Peyer's patch (tissue), 4 donors: Measurements from ENCODE around the gene ZBED6. TPM values are rescaled to one million over a fixed set of nuclear protein-coding genes. Genes with fewer than 3 reads are reported as not detected.
A peak's percentile ranks its signal among the peaks of the same experiment; 100 is the strongest.

Source experiments
- DNase-seq, 3 donors: peaks; one replicate each; pipeline ENCODE4 v3.0.0-alpha.2; 2017 to 2019
- H3K27ac ChIP-seq, 4 donors: fragments of 200-600 bp; sonication (generic); one replicate each; pipeline ENCODE4 v1.5.1; 2016 to 2019
- H3K27me3 ChIP-seq, 2 donors: fragments of 200-600 bp; sonication (generic); one replicate each; pipeline ENCODE4 v1.5.1; 2019
- H3K36me3 ChIP-seq, 3 donors: fragments of 200-600 bp; sonication (generic); one replicate each; pipeline ENCODE4 v1.5.1; 2016 to 2019
- H3K4me1 ChIP-seq, 4 donors: fragments of 200-600 bp; sonication (generic); one replicate each; pipeline ENCODE4 v1.5.1; 2016 to 2019
- H3K4me3 ChIP-seq, 4 donors: fragments of 200-600 bp; sonication (generic); 1 replicate in 3 of 4; 2 replicates in 1 of 4; pipeline ENCODE4 v1.5.1; 2016 to 2019; ENCODE audit warnings: mild to moderate bottlenecking in 1 of 4
- H3K9me3 ChIP-seq, 4 donors: fragments of 200-600 bp; sonication (generic); one replicate each; pipeline ENCODE4 v1.5.1; 2016 to 2019; ENCODE audit warnings: mild to moderate bottlenecking in 1 of 4
- CTCF ChIP-seq, 6 experiments: fragments of 450-650 bp in 4 of 6; fragments of 200-600 bp in 2 of 6; sonication (generic) in 1 of 6; IDR thresholded peaks; one replicate each; pipeline ENCODE4 v1.5.1; 2017 to 2019; ENCODE audit warnings: antibody characterized with exemption in 6 of 6, mild to moderate bottlenecking in 3 of 6, moderate library complexity in 1 of 6
- POLR2A ChIP-seq, 2 donors: fragments of 450-650 bp; IDR thresholded peaks; one replicate each; pipeline ENCODE4 v1.5.1; 2017; ENCODE audit warnings: antibody characterized with exemption in 2 of 2, mild to moderate bottlenecking in 2 of 2, moderate library complexity in 2 of 2
- total RNA-seq, 4 donors: library from RNA; depleted of rRNA; stranded (reverse); fragments of >200 nt; gene quantifications; one replicate each; pipeline ENCODE4 v1.1.0, GENCODE V29; 2016

Gene ZBED6
- total RNA-seq, 4 donors from 2014 or later, result 30.1 to 45.2 (median 38.2) TPM

- Histone ChIP-seq H3K27me3 (no peaks in the 10 kb centered on the region), H3K27ac (no peak overlapping the region), H3K9me3 (no peaks in the 10 kb centered on the region), H3K36me3 (peaks cover 0 to 7% (median 0%) of the 10 kb centered on the region in 3 donors), H3K4me1 (peaks cover 0 to 31% (median 7%) of the 10 kb centered on the region in 4 donors), H3K4me3 (no peak overlapping the region)
- no peak for DNase-seq
- no peak for TF ChIP-seq POLR2A (IDR thresholded peaks at IDR 0.05)
- peak in 1 of 6 experiments; percentile 38 for TF ChIP-seq CTCF (IDR thresholded peaks at IDR 0.05)
Observed at GRCh38 chr1:203797948-203798655, 2.7 kb downstream of the ZBED6 start.

GRCh38 chr1:203799157-203799556 lies 3.7 kb downstream of the ZBED6 start:
- H3K27me3 ChIP-seq, result no peaks in the 10 kb centered on the region
- H3K9me3 ChIP-seq, result no peaks in the 10 kb centered on the region
- no peak overlapping the region for H3K27ac ChIP-seq
- H3K36me3 ChIP-seq, result peaks cover 0 to 18% (median 0%) of the 10 kb centered on the region in 3 donors
- H3K4me3 ChIP-seq, result no peak overlapping the region
- H3K4me1 ChIP-seq, result peaks cover 0 to 33% (median 7%) of the 10 kb centered on the region in 4 donors
- TF ChIP-seq CTCF (IDR thresholded peaks at IDR 0.05) (no peak), POLR2A (IDR thresholded peaks at IDR 0.05) (no peak)
- DNase-seq, result no peak

- H3K4me1 ChIP-seq, result peaks cover 0 to 33% (median 7%) of the 10 kb centered on the region in 4 donors
- H3K27me3 ChIP-seq, result no peaks in the 10 kb centered on the region
- H3K4me3 ChIP-seq, result no peak overlapping the region
- H3K36me3 ChIP-seq, result peaks cover 0 to 23% (median 0%) of the 10 kb centered on the region in 3 donors
- no peaks in the 10 kb centered on the region for H3K9me3 ChIP-seq
- no peak for TF ChIP-seq CTCF (IDR thresholded peaks at IDR 0.05)
- TF ChIP-seq POLR2A (IDR thresholded peaks at IDR 0.05), result no peak
- no peak for DNase-seq
- H3K27ac ChIP-seq, result no peak overlapping the region
Observed at GRCh38 chr1:203799971-203800370, 4.5 kb downstream of the ZBED6 start.

GRCh38 chr1:203805689-203806088 lies 10.3 kb downstream of the ZBED6 start:
- Histone ChIP-seq H3K4me3 (no peak overlapping the region), H3K36me3 (peaks cover 0 to 63% (median 0%) of the 10 kb centered on the region in 3 donors), H3K4me1 (peaks cover 0 to 6% (median 0%) of the 10 kb centered on the region in 4 donors), H3K27ac (no peak overlapping the region), H3K9me3 (no peaks in the 10 kb centered on the region), H3K27me3 (no peaks in the 10 kb centered on the region)
- no peak for DNase-seq
- no peak for TF ChIP-seq CTCF (IDR thresholded peaks at IDR 0.05)
- TF ChIP-seq POLR2A (IDR thresholded peaks at IDR 0.05), result no peak

- TF ChIP-seq POLR2A (IDR thresholded peaks at IDR 0.05) (no peak), CTCF (IDR thresholded peaks at IDR 0.05) (no peak)
- Histone ChIP-seq H3K27me3 (no peaks in the 10 kb centered on the region), H3K27ac (no peak overlapping the region), H3K9me3 (no peaks in the 10 kb centered on the region), H3K36me3 (peaks cover 0 to 75% (median 0%) of the 10 kb centered on the region in 3 donors), H3K4me1 (peaks cover 0 to 5% (median 0%) of the 10 kb centered on the region in 4 donors), H3K4me3 (no peak overlapping the region)
- no peak for DNase-seq
Observed at GRCh38 chr1:203807196-203807595, 11.8 kb downstream of the ZBED6 start.
